ENCODE results near the gene ZBTB45. TPM values are rescaled to one million over a fixed set of nuclear protein-coding genes. Genes with fewer than 3 reads are reported as not detected.
A peak's percentile ranks its signal among the peaks of the same experiment; 100 is the strongest.

ZBTB45 gene
- polyA plus RNA-seq (ENCODE audit: insufficient read length in 10 of 10): 10 to 100 TPM in 3 of 10 donors, 1 to 10 TPM in 7; 6.3 to 11.2 (median 7.9) TPM
- long read RNA-seq, donor 1, partial matches to known transcripts: 0 of 1 reads
- long read RNA-seq, donor 1, other reads (novel, unspliced or antisense): 0 of 1 reads
- long read RNA-seq, donor 2, partial matches to known transcripts: 0 of 1 reads
- long read RNA-seq, donor 2, other reads (novel, unspliced or antisense): 0 of 1 reads
- long read RNA-seq, donor 3: 0 reads
- long read RNA-seq, donor 4, partial matches to known transcripts: 13 of 16 reads
- long read RNA-seq, donor 4, other reads (novel, unspliced or antisense): 0 of 16 reads
- long read RNA-seq, donor 5, partial matches to known transcripts: 5 of 7 reads
- long read RNA-seq, donor 5, other reads (novel, unspliced or antisense): 0 of 7 reads
- long read RNA-seq, donor 6, partial matches to known transcripts: 0 of 3 reads
- long read RNA-seq, donor 6, other reads (novel, unspliced or antisense): 0 of 3 reads
- long read RNA-seq, donor 7, partial matches to known transcripts: 0 of 3 reads
- long read RNA-seq, donor 7, other reads (novel, unspliced or antisense): 0 of 3 reads
- long read RNA-seq, donor 8: 0 reads
- long read RNA-seq, donor 9: 0 reads

DNA sequence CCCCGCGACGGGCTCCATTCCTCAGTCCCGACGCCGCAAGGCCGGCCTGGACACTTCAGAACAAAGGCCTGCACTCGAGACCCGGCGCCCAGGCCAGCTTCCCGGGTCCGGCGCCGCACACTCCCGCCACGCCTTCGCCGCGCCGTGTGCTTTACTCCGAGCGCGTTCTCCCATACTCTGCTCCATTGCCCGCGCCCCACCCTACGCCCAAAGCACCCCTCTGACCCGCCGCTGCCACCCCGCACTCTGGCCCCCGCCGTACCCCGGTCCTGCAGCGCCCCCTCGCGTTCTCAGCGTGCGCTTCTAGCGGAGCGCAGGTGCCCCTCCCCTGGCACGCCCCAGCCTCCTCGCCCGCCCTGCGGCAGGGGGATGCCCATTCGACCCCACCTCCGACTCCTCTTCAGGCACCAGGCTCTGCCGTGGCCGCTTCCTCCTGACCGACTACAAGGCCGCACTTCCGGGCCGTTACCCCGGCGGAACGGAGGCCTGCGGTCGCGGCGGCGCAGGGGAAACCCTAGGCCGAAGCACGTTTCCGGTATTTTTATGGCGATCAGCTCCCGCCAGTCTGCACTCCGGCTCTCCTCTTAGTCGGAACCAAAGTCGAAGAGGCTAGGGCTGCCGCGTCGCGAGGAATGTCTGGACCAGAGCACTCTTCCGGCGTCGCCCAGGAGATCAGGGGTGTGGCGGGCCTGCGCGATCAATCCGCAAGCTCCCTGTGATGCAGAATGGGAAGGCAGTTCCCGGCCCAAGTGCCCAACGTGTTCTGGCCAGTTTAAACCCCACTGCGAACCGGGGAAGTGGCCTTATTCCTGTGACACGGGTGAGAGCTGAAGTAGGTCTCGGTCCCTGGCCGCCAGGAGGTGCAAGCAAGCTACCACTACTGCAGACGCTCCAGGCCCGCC lies at the start of gene ZBTB45:
ZBTB45 (minus strand) TSS at position 456 of the 902 bp plus-strand sequence. CDS start 2,137 bp downstream, outside the sequence.
- DNase-seq: peak; percentile 94 to 98 (median 97)

DNA sequence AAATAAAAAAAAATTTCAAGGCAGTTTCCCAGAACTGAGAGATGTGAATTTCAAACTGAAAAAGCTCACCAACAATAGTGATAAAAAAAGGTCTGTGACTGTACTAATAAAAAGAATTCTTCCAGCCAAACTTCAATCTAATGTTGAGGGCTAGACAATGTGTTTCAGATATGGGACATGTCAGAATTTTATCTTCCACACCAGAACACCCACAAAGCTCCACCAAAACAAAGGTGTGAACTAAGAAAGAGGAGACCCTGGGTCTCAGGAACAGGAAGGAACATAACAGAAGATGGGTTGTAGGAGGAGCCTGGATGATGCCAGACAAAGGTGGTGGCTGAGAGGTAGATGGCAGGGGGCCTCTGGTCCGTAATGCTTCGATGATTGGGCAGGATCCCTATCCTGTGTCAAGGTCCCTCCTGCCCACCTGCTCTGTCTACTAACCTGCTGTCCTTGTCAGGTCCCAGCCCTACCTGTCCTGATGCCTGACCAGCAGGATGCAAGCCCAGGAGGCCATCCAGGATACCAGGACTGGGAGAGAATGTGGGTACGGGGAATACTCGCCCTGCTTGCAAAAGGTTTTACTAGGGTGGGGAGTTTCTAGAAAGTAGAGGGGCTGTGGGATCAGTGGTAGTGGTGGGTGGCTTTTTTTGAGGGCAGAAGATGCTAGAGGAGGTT lies 49.0 kb upstream of the ZBTB45 start:
- no peak for DNase-seq

DNA sequence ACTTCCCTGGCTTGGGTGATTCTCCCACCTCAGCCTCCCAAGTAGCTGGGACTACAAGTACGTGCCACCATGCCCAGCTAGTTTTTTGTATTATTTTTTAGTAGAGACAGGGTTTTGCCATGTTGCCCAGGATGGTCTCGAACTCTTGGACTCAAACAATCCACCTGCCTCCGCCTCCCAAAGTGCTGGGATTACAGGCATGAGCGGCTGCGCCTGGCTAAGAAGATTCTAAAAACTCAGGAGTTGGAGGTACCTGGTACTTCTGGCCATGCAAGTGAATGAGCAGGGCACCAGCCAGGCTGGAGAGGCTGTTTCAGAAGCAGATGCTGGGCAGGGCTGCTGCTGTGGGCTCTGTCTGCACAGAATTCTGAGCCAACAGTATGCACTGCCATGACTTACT lies 47.4 kb upstream of the ZBTB45 start:
- no peak for DNase-seq

DNA sequence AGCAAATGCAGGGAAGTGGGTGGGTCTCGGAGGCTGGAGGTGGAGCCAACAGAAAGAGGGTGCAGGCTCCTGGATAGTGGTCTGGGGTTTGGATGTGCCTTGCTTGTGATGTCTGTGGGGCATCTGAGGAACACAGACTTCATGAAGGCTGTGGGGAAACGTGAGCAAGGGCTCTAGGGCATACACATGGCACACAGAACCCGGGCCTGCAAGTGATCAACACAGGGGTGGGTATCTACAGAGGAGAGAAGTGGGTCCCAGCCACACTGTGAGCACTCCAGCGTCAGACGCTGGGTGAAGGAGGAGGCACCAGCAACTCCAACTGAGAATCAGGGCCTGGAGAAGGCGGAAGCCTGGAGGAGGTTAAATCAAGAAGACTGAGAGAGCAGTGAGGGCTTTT lies 44.2 kb upstream of the ZBTB45 start:
- no peak for DNase-seq

- DNase-seq: no peak
These were observed 43.5 kb upstream of the ZBTB45 start for GRCh38 chr19:58563034-58563573.

DNA sequence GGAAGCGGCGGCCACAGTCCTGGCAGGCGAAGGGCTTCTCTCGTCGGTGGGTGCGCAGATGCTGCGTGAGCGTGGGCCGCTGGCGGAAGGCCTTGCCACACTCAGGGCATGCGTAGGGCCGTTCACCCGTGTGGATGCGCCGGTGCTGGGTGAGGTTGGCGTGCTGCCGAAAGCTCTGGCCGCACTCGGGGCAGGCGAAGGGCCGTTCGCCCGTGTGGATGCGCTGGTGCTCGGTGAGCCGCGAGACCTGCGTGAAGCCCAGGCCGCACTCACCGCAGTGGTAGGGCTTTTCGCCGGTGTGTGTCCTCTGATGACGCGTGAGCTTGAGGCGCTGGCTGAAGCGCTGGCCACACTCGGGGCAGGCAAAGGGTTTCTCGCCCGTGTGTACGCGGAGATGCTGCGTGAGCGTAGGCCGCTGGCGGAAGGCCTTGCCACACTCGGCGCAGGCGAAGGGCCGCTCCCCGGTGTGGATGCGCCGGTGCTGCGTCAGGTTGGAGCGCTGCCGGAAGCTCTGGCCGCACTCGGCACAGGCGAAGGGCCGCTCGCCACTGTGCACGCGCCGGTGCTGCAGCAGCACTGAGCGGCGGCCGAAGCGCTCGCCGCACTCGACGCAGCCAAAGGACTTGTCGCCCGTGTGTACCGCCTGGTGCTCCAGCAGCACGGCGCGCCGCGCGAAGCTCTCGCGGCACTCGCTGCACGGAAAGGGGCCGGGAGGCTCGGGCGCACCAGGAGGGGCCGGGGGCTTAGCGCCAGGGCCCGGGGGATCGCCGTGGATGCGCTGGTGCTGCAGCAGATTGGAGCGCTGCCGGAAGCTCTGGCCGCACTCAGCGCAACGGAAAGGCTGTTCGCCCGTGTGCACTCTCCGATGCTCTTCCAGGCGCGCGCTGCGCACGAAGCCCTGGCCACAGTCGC lies 42.8 kb upstream of the ZBTB45 start:
- DNase-seq: peak in 2 of 3 donors; percentile 52 to 83

GRCh38 chr19:58561373-58562121 lies 41.9 kb upstream of the ZBTB45 start:
- DNase-seq: no peak

DNA sequence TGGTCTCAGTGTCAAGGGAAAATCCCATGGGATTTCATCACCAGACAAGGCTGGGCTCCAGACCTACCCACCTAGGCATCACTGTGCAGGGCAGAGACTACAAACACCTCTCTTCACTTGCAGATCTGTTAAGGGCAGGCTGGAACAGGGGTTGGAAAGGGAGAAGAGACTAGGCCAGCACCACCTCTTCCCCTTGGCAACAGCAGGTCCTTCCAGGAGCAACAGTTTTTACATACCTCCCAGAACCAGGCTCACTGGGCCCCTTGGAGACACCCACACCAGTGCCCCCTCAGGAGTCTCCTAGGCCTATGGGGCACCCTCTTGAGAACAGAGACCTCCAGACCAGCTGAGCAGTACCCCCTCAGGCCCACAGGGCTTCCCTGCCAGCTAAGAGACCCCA lies 41.3 kb upstream of the ZBTB45 start:
- no peak for DNase-seq

GRCh38 chr19:58560007-58560887 lies 40.6 kb upstream of the ZBTB45 start:
- no peak for DNase-seq

GRCh38 chr19:58559275-58560006 lies 39.8 kb upstream of the ZBTB45 start:
- DNase-seq: peak; percentile 91 to 97 (median 95)

GRCh38 chr19:58558623-58559274 lies 39.1 kb upstream of the ZBTB45 start:
- DNase-seq: peak; percentile 99 to 100 (median 99)

- DNase-seq: no peak
These were observed 38.5 kb upstream of the ZBTB45 start, which contains the start of gene UBE2M for GRCh38 chr19:58558066-58558622. Gene UBE2M, minus strand, starts transcription at chr19:58558611. Its CDS starts 230 bp downstream, at chr19:58558381.

GRCh38 chr19:58557221-58558065 lies 37.8 kb upstream of the ZBTB45 start:
- no peak for DNase-seq

DNA sequence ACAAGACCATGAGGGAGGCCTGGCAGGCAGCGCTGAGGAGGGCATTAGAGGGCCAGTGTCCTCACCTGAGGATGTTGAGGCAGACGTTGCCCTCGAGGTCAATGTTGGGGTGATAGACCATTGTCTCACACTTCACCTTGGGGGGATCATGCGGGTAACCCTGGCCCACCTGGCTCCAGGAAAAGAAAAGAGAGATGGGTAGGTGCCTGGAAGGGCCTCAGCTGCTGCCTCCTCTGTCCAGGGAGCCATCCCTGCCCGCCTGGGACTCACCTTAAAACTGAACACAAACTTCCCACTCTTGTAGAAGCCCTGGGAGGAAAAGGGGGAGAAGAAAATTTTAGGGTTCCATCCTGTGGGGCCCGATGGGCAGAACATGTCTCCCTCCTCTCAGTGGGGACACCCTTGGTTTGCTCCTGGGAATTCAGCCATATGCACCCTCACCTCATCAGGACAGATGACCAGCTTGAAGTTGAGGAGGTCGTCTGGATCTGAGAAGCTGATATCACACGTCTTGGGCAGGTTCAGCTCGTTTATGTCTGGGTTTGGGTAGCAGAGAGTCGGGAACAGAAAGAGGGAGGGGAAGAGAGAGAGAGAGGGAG lies 37.1 kb upstream of the ZBTB45 start:
- DNase-seq: no peak
